Vagina (tissue), 2 donors: ENCODE results near the gene ASPSCR1. TPM values are rescaled to one million over a fixed set of nuclear protein-coding genes. Genes with fewer than 3 reads are reported as not detected.

ENCODE experiments used
- DNase-seq, 2 donors: peaks; one replicate each; pipeline ENCODE4 v3.0.0-alpha.2; 2017; ENCODE audit errors: extremely low spot score in 2 of 2
- H3K27ac ChIP-seq: fragments of 200-600 bp; sonication (generic); one replicate; pipeline ENCODE4 v1.5.1; 2019
- H3K27me3 ChIP-seq: fragments of 200-600 bp; sonication (generic); one replicate; pipeline ENCODE4 v1.5.1; 2019
- H3K36me3 ChIP-seq, 2 donors: fragments of 200-600 bp; sonication (generic); one replicate each; pipeline ENCODE4 v1.5.1; 2017 to 2019
- H3K4me1 ChIP-seq: fragments of 200-600 bp; sonication (generic); one replicate; pipeline ENCODE4 v1.5.1; 2019
- H3K4me3 ChIP-seq, 2 donors: fragments of 200-600 bp; sonication (generic); 1 replicate in 1 of 2; 2 replicates in 1 of 2; pipeline ENCODE4 v1.5.1; 2016 to 2019
- H3K9me3 ChIP-seq: fragments of 200-600 bp; sonication (generic); one replicate; pipeline ENCODE4 v1.5.1; 2019
- POLR2A ChIP-seq, 2 donors: fragments of 450-650 bp; IDR thresholded peaks; one replicate each; pipeline ENCODE4 v1.6.1; 2017; ENCODE audit warnings: antibody characterized with exemption in 2 of 2, mild to moderate bottlenecking in 2 of 2, moderate library complexity in 2 of 2
- POLR2AphosphoS5 ChIP-seq, 2 donors: sonication (generic); formaldehyde crosslinking; IDR thresholded peaks; one replicate each; pipeline ENCODE4 v1.9.0; 2017; ENCODE audit warnings: antibody characterized with exemption in 2 of 2, mild to moderate bottlenecking in 2 of 2, low read depth in 1 of 2; ENCODE audit not compliant: insufficient read depth in 1 of 2
- intact Hi-C: fragments of 100-400 bp; cut with DNase I; formaldehyde crosslinking; loops from one replicate; pipeline ENCODE4 v1.15.1; 2023
- total RNA-seq: library from RNA; depleted of rRNA; stranded (reverse); fragments of >200 nt; gene quantifications from one replicate; pipeline ENCODE4 v1.2.3, GENCODE V29; 2016
- TF ChIP-seq, protein P1 (sequence below), 3 experiments: fragments of 450-650 bp in 2 of 3; fragments of 200-600 bp in 1 of 3; sonication (generic) in 1 of 3; IDR thresholded peaks; one replicate each; pipeline ENCODE4 v1.5.1; 2017 to 2019; ENCODE audit warnings: antibody characterized with exemption in 3 of 3, mild to moderate bottlenecking in 2 of 3, moderate library complexity in 2 of 3

Gene ASPSCR1
- total RNA-seq, 1 donor from 2014 or later: 31.2 TPM

DNA sequence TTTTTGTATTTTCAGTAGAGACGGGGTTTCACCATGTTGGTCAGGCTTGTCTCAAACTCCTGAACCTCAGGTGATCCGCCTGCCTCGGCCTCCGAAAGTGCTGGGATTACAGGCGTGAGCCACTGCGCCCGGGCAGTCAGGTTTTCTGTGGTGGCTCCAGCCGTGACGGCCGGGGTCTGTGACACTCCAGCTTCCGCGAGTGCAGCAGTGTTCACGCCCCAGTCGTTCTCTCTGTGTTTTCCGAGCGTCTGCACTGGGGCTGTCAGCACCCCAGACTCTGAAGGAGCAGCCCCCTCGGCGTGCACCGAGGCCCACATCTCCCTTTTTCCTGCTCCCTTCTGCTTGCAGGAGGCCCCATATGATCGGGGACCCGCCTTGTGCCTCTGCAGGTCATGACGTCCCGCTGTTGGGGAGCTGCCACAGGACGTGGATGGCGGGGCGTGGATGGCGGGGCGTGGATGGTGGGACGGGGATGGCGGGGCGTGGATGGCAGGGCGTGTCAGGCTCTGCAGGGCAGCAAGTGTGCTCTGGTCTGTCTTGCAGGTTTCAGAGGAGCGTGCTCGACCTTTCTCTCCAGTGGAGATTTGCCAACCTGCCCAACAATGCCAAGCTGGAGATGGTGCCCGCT, 5.7 kb downstream of the ASPSCR1 start:
- peaks cover 0 to 25% of the 10 kb centered on the region in 2 donors for H3K36me3 ChIP-seq
- DNase-seq: no peak

DNA sequence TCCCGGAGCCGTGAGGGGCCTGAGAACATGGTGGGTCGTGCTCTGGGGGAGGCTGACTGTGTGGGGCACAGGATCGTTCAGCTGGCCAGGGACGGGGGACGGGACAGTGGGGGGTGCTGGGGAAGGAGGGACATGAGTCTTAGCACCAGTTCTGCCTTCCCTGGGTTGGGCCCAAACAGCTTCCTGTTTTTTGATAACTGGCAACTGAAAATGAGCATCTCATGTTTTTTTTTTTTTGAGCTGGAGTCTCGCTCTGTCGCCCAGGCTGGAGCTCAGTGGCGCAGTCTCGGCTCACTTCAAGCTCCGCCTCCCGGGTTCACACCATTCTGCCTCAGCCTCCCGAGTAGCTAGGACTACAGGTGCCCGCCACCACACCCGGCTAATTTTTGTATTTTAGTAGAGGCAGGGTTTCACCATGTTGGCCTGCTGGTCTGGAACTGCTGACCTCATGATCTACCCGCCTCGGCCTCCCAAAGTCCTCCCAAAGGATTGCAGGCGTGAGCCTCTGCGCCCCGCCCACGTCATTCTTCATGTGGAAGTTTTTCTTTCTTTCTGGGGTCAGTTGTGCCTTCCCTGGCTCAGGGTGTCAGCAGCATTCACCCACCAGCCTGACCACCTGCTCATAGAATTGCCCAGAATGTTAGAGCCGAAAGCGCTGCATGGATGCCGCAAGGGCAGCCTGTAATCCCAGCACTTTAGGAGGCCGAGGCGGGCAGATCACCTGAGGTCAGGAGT, 6.4 kb downstream of the ASPSCR1 start:
- no peak overlapping the region for H3K27ac ChIP-seq
- H3K9me3 ChIP-seq: no peaks in the 10 kb centered on the region
- peaks cover 3% of the 10 kb centered on the region for H3K4me1 ChIP-seq
- H3K36me3 ChIP-seq: peaks cover 0 to 25% of the 10 kb centered on the region in 2 donors
- no peak for DNase-seq
- H3K4me3 ChIP-seq: no peak overlapping the region
- intact Hi-C loops: no loop called here
- TF ChIP-seq POLR2AphosphoS5 (IDR thresholded peaks at IDR 0.05; ENCODE audit: insufficient read depth in 1 of 2, low read depth in 1 of 2): no peak
- no peak for TF ChIP-seq POLR2A (IDR thresholded peaks at IDR 0.05)
- TF ChIP-seq, protein P1, sequence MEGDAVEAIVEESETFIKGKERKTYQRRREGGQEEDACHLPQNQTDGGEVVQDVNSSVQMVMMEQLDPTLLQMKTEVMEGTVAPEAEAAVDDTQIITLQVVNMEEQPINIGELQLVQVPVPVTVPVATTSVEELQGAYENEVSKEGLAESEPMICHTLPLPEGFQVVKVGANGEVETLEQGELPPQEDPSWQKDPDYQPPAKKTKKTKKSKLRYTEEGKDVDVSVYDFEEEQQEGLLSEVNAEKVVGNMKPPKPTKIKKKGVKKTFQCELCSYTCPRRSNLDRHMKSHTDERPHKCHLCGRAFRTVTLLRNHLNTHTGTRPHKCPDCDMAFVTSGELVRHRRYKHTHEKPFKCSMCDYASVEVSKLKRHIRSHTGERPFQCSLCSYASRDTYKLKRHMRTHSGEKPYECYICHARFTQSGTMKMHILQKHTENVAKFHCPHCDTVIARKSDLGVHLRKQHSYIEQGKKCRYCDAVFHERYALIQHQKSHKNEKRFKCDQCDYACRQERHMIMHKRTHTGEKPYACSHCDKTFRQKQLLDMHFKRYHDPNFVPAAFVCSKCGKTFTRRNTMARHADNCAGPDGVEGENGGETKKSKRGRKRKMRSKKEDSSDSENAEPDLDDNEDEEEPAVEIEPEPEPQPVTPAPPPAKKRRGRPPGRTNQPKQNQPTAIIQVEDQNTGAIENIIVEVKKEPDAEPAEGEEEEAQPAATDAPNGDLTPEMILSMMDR (IDR thresholded peaks at IDR 0.05): no peak
- H3K27me3 ChIP-seq: no peaks in the 10 kb centered on the region

More for the DNA sequence above, 5.7 kb downstream of the ASPSCR1 start:
- Histone ChIP-seq H3K9me3 (no peaks in the 10 kb centered on the region), H3K4me3 (no peak overlapping the region), H3K4me1 (peaks cover 10% of the 10 kb centered on the region), H3K27ac (no peak overlapping the region), H3K27me3 (no peaks in the 10 kb centered on the region)
- TF ChIP-seq POLR2A (IDR thresholded peaks at IDR 0.05): no peak
- TF ChIP-seq POLR2AphosphoS5 (IDR thresholded peaks at IDR 0.05; ENCODE audit: insufficient read depth in 1 of 2, low read depth in 1 of 2): no peak
- TF ChIP-seq, protein P1 (IDR thresholded peaks at IDR 0.05): no peak
- intact Hi-C loops: no loop called here

DNA sequence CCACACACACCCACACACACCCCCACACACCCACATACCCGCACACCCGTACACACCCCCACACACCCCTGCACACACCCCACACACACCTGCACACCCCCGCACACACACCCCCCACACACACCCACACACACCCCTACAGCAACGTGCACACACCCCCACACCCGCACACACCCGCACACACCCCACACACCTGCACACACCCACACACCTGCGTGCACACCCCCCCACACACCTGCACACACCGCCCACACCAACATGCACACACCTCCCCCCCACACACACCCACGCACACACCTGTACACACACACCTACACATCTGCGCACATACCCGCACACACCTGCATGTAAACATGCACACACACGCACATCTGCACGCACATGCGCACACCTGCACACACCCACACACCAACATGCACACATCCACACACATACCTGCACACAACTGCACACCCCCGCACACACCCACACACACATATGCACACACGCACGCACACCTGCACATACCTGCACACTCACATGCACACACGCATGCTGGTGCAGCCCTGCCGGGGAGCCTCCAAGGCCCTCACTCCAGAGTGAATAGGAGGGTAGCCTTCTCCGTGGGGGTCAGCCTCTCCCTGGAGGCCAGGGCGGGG, 7.5 kb downstream of the ASPSCR1 start:
- Histone ChIP-seq H3K4me3 (no peak overlapping the region), H3K4me1 (no peaks in the 10 kb centered on the region), H3K9me3 (no peaks in the 10 kb centered on the region), H3K27me3 (no peaks in the 10 kb centered on the region), H3K36me3 (peaks cover 0 to 25% of the 10 kb centered on the region in 2 donors), H3K27ac (no peak overlapping the region)
- intact Hi-C loops: no loop called here
- no peak for DNase-seq
- no peak for TF ChIP-seq POLR2A (IDR thresholded peaks at IDR 0.05)
- TF ChIP-seq POLR2AphosphoS5 (IDR thresholded peaks at IDR 0.05; ENCODE audit: insufficient read depth in 1 of 2, low read depth in 1 of 2): no peak
- TF ChIP-seq, protein P1 (IDR thresholded peaks at IDR 0.05): no peak

DNA sequence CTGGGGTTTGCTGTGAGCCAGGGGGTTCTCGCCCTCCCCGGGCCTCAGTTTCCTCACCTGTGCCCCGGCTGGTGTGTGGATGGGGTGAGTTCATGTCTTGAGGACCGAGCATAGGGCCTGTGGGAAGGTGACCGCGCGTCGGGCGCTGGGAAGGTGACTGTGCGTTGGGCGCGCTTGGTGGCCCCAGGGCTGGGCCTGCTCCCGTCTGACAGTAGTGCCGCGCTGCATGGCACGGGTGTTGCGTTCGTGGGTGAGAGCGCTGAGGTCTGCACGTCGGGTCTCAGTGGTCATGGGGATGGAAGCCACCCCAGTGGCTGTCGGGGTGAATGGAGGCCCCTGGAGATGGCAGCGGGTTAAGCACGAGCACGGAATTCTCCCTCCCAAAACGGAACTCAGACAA, 9.2 kb downstream of the ASPSCR1 start:
- DNase-seq: no peak
- Histone ChIP-seq H3K4me3 (no peak overlapping the region), H3K36me3 (peaks cover 0 to 25% of the 10 kb centered on the region in 2 donors), H3K27me3 (no peaks in the 10 kb centered on the region), H3K9me3 (no peaks in the 10 kb centered on the region), H3K4me1 (peaks cover 10% of the 10 kb centered on the region), H3K27ac (no peak overlapping the region)
- intact Hi-C loops: no loop called here
- TF ChIP-seq POLR2AphosphoS5 (IDR thresholded peaks at IDR 0.05; ENCODE audit: insufficient read depth in 1 of 2, low read depth in 1 of 2): no peak
- no peak for TF ChIP-seq POLR2A (IDR thresholded peaks at IDR 0.05)
- TF ChIP-seq, protein P1 (IDR thresholded peaks at IDR 0.05): no peak
